22Rv1 (cell line): ENCODE measurements around the gene STAC2.

ENCODE experiments used
- ZFX ChIP-seq: fragments of 450-650 bp; IDR thresholded peaks from 2 replicates; pipeline ENCODE4 v1.6.1; 2017; ENCODE audit warnings: antibody characterized with exemption, borderline replicate concordance
- TF ChIP-seq, protein P1 (sequence below): fragments of 450-650 bp; IDR thresholded peaks from 2 replicates; pipeline ENCODE4 v1.5.1; 2017; ENCODE audit warnings: mild to moderate bottlenecking

- TF ChIP-seq, protein P1, sequence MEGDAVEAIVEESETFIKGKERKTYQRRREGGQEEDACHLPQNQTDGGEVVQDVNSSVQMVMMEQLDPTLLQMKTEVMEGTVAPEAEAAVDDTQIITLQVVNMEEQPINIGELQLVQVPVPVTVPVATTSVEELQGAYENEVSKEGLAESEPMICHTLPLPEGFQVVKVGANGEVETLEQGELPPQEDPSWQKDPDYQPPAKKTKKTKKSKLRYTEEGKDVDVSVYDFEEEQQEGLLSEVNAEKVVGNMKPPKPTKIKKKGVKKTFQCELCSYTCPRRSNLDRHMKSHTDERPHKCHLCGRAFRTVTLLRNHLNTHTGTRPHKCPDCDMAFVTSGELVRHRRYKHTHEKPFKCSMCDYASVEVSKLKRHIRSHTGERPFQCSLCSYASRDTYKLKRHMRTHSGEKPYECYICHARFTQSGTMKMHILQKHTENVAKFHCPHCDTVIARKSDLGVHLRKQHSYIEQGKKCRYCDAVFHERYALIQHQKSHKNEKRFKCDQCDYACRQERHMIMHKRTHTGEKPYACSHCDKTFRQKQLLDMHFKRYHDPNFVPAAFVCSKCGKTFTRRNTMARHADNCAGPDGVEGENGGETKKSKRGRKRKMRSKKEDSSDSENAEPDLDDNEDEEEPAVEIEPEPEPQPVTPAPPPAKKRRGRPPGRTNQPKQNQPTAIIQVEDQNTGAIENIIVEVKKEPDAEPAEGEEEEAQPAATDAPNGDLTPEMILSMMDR, result no peak
- TF ChIP-seq ZFX, result no peak
These were observed 42.0 kb downstream of the STAC2 start for GRCh38 chr17:39183720-39184119.
